Colonic mucosa (tissue), 4 donors: Measurements from ENCODE around the gene MYADM. TPM values are rescaled to one million over a fixed set of nuclear protein-coding genes. Genes with fewer than 3 reads are reported as not detected.

Experiments
- DNase-seq: peaks from one replicate; pipeline ENCODE4 v3.0.0-alpha.2; 2020
- H3K27ac ChIP-seq: fragments of 200-600 bp; one replicate; pipeline ENCODE4 v1.8.0; 2021
- H3K27me3 ChIP-seq: fragments of 200-600 bp; one replicate; pipeline ENCODE4 v1.8.0; 2021
- H3K36me3 ChIP-seq: fragments of 200-600 bp; one replicate; pipeline ENCODE4 v1.8.0; 2021
- H3K4me1 ChIP-seq: fragments of 200-600 bp; one replicate; pipeline ENCODE4 v1.8.0; 2021; ENCODE audit warnings: mild to moderate bottlenecking
- H3K4me3 ChIP-seq: fragments of 200-600 bp; one replicate; pipeline ENCODE4 v1.8.0; 2021
- H3K9ac ChIP-seq, 2 donors: one replicate each; pipeline ENCODE4 v1.7.0; 2013; ENCODE audit warnings: control low read depth in 2 of 2, low read depth in 2 of 2, low read length in 2 of 2
- H3K9me3 ChIP-seq: fragments of 200-600 bp; one replicate; pipeline ENCODE4 v1.8.0; 2021
- intact Hi-C: fragments of 100-400 bp; cut with DNase I; formaldehyde crosslinking; loops from one replicate; pipeline ENCODE4 v1.14.1; 2022
- total RNA-seq, 2 donors: library from RNA; stranded (reverse); fragmentation: NEBNext Ultra II Directional in 1 of 2; extraction: Animal tissue kit (Norgen Biotek cat#: 25700) in 1 of 2; gene quantifications; one replicate each; pipeline ENCODE4 v1.2.1, GENCODE V29; 2021
- TF ChIP-seq, protein P1 (sequence below): fragments of 200-600 bp; IDR thresholded peaks from one replicate; pipeline ENCODE4 v1.8.0; 2022; ENCODE audit warnings: antibody characterized with exemption, mild to moderate bottlenecking
- donor health status: healthy.
- donor health status: DM: no; HTN: no; CAD: no.
- donor health status: DM: no; HTN: no; CAD: no.

MYADM gene
- total RNA-seq, 2 donors from 2014 or later: 80.5 to 110 TPM

DNA sequence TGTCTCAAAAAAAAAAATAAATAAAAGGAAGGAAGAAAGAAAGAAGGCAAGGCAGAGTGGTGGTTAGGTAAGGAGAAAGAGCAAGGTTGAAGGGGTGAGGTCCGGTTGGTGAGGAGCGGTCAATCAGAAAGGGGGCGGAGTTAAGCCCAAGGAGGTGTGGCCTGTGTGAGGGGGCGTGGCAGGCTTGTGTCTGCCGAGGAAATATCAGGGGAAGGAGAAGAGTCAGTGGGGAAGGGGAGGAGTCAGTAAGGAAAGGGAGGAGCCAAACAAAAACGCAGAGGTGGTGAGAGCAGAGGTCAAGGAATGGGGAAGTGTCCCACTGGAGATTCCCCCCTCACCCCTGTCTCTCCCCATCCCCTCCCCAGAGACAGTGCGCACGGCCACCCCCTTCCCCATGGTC, 47.3 kb downstream of the MYADM start:
- intact Hi-C loops: no loop called here
- Histone ChIP-seq H3K36me3 (no peaks in the 10 kb centered on the region), H3K4me1 (no peaks in the 10 kb centered on the region), H3K27me3 (peaks cover 4% of the 10 kb centered on the region), H3K9ac (no peak overlapping the region), H3K9me3 (no peaks in the 10 kb centered on the region), H3K27ac (no peak overlapping the region), H3K4me3 (no peak overlapping the region)
- TF ChIP-seq, protein P1, sequence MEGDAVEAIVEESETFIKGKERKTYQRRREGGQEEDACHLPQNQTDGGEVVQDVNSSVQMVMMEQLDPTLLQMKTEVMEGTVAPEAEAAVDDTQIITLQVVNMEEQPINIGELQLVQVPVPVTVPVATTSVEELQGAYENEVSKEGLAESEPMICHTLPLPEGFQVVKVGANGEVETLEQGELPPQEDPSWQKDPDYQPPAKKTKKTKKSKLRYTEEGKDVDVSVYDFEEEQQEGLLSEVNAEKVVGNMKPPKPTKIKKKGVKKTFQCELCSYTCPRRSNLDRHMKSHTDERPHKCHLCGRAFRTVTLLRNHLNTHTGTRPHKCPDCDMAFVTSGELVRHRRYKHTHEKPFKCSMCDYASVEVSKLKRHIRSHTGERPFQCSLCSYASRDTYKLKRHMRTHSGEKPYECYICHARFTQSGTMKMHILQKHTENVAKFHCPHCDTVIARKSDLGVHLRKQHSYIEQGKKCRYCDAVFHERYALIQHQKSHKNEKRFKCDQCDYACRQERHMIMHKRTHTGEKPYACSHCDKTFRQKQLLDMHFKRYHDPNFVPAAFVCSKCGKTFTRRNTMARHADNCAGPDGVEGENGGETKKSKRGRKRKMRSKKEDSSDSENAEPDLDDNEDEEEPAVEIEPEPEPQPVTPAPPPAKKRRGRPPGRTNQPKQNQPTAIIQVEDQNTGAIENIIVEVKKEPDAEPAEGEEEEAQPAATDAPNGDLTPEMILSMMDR: no peak
- no peak for DNase-seq

DNA sequence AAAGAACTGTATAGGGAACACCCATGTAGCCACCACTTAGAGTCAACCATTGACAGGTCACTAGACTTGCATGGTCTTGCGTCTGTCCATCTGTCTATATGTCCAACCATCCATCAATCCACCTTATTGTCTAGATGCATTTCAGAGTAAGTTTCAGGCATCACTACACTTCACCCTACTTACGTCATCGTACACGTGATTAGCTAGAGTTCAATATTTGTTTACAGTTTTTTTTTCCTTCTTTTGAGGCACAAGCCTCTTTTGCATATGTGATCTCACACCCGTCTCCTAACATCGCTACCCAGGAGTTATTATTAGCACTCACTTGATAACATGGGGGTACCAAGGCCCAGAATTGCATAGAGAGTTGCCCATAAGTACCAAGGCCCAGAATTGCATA, 48.3 kb downstream of the MYADM start:
- intact Hi-C loops: no loop called here
- no peak overlapping the region for H3K9ac ChIP-seq
- peaks cover 4% of the 10 kb centered on the region for H3K27me3 ChIP-seq
- no peaks in the 10 kb centered on the region for H3K9me3 ChIP-seq
- H3K36me3 ChIP-seq: no peaks in the 10 kb centered on the region
- no peak overlapping the region for H3K4me3 ChIP-seq
- no peaks in the 10 kb centered on the region for H3K4me1 ChIP-seq
- no peak overlapping the region for H3K27ac ChIP-seq
- DNase-seq: no peak
- TF ChIP-seq, protein P1: no peak

DNA sequence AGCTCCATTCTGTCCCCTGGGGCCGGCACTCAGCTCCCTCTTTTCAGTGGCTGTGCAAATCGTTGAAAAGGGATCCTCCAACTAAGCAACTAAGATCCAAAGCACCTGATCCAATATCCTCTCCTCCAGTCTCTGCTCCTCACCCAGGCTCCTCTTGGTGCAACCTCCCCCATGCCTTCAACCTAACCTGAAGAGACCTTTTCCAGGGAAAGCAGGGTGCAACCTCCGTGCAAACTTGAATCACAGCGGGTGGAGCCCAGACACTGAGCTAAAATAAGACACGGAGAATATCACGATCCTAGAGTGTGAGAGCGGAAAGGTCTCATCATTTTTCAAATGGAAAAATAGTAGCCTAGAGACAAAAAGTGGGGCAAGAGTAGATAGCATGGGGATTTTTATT, 49.7 kb downstream of the MYADM start:
- TF ChIP-seq, protein P1: no peak
- no peaks in the 10 kb centered on the region for H3K36me3 ChIP-seq

More for the DNA sequence above, 49.7 kb downstream of the MYADM start:
- no peak overlapping the region for H3K4me3 ChIP-seq
- H3K4me1 ChIP-seq: no peaks in the 10 kb centered on the region
- no peak overlapping the region for H3K27ac ChIP-seq
- H3K27me3 ChIP-seq: peaks cover 4% of the 10 kb centered on the region
- H3K9ac ChIP-seq: no peak overlapping the region
- H3K9me3 ChIP-seq: no peaks in the 10 kb centered on the region
- intact Hi-C loops: no loop called here
- DNase-seq: no peak

Other genes with a start within 250 kb of the MYADM start
- gene DPRX, start 235.9 kb upstream of the MYADM start, total RNA-seq: not detected
- gene NLRP12, start 43.6 kb upstream of the MYADM start, total RNA-seq: under 1 TPM in 1 of 2 donors, not detected in 1; 0.11 TPM
- under 1 TPM; 0.08 to 0.22 TPM for gene PRKCG, start 14.3 kb downstream of the MYADM start, total RNA-seq
- gene CACNG7, start 41.4 kb downstream of the MYADM start, total RNA-seq: under 1 TPM in 1 of 2 donors, not detected in 1; 0.16 TPM
- gene CACNG8, start 95.1 kb downstream of the MYADM start, total RNA-seq: under 1 TPM; 0.02 to 0.03 TPM
- gene CACNG6, start 123.8 kb downstream of the MYADM start, total RNA-seq: not detected
- not detected for gene VSTM1, start 196.0 kb downstream of the MYADM start, total RNA-seq
- not detected for gene TARM1, start 213.5 kb downstream of the MYADM start, total RNA-seq
- 1 to 10 TPM in 1 of 2 donors, under 1 TPM in 1; 0.57 to 1.6 TPM for gene OSCAR, start 232.9 kb downstream of the MYADM start, total RNA-seq
- gene NDUFA3, start 235.0 kb downstream of the MYADM start, total RNA-seq: 100 to 1,000 TPM; 138 to 188 TPM
- gene TFPT, start 247.8 kb downstream of the MYADM start, total RNA-seq: 10 to 100 TPM; 15.9 to 17.2 TPM
- 10 to 100 TPM; 39.5 to 65.6 TPM for gene PRPF31, start 247.9 kb downstream of the MYADM start, total RNA-seq